ENCODE data around the gene ANO4. TPM values are rescaled to one million over a fixed set of nuclear protein-coding genes. Genes with fewer than 3 reads are reported as not detected.
"Not testable (repeated sequence)": the region's sequence is repeated elsewhere in the genome, so short reads cannot be mapped to it uniquely, and the experiment has no call there.

Gene ANO4
- total RNA-seq, 4 donors from 2014 or later = 0.06 TPM; not detected in 3

DNA sequence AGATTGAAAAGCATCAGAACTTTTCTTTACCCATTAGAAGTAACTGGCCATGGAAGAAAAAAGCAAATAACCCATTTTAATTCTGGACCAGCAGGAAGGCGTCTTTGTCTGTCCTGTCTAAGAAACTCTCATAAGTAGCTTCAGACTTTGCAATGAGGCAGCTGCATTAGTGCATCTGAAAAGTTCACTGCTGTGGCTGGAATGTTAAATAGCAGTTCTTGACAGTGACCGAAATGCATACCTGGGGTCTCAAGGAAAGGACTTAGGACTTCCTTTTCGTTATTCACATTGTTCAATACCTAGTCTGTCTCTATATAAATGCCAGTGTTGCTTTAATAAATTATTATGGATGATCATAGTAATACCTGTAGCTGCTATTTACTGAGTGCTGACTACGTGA, 125.9 kb downstream of the ANO4 start:
- TF ChIP-seq, protein P1, sequence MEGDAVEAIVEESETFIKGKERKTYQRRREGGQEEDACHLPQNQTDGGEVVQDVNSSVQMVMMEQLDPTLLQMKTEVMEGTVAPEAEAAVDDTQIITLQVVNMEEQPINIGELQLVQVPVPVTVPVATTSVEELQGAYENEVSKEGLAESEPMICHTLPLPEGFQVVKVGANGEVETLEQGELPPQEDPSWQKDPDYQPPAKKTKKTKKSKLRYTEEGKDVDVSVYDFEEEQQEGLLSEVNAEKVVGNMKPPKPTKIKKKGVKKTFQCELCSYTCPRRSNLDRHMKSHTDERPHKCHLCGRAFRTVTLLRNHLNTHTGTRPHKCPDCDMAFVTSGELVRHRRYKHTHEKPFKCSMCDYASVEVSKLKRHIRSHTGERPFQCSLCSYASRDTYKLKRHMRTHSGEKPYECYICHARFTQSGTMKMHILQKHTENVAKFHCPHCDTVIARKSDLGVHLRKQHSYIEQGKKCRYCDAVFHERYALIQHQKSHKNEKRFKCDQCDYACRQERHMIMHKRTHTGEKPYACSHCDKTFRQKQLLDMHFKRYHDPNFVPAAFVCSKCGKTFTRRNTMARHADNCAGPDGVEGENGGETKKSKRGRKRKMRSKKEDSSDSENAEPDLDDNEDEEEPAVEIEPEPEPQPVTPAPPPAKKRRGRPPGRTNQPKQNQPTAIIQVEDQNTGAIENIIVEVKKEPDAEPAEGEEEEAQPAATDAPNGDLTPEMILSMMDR (IDR thresholded peaks at IDR 0.05) = no peak
- no peak for TF ChIP-seq POLR2A (IDR thresholded peaks at IDR 0.05)
- intact Hi-C loops (cut with DNase I; ENCODE audit: low total_unique reads) = no loop called here
- no peak for DNase-seq (ENCODE audit: low spot score in 2 of 2)
- WGBS, 2 donors = 74 to 76% methylated on average over 4 of the region's 4 CpGs
- no peak overlapping the region for H3K4me3 ChIP-seq (ENCODE audit: low read depth, poor library complexity, severe bottlenecking)

- intact Hi-C loops (cut with DNase I; ENCODE audit: low total_unique reads) = no loop called here
- no peak overlapping the region for H3K4me3 ChIP-seq (ENCODE audit: low read depth, poor library complexity, severe bottlenecking)
- no peak for DNase-seq (ENCODE audit: low spot score in 2 of 2)
- WGBS, 2 donors = 0 to 27% methylated on average over 1 of the region's 1 CpG
- no peak for TF ChIP-seq POLR2A (IDR thresholded peaks at IDR 0.05)
- TF ChIP-seq, protein P1 (IDR thresholded peaks at IDR 0.05) = no peak
These were observed 132.2 kb downstream of the ANO4 start for GRCh38 chr12:100926669-100927248.

GRCh38 chr12:100927826-100928225, 133.2 kb downstream of the ANO4 start:
- no peak overlapping the region for H3K4me3 ChIP-seq (ENCODE audit: low read depth, poor library complexity, severe bottlenecking)
- DNase-seq (ENCODE audit: low spot score in 2 of 2) = no peak
- TF ChIP-seq, protein P1 (IDR thresholded peaks at IDR 0.05) = no peak
- no peak for TF ChIP-seq POLR2A (IDR thresholded peaks at IDR 0.05)
- intact Hi-C loops (cut with DNase I; ENCODE audit: low total_unique reads) = no loop called here
- WGBS, 2 donors = 69% methylated on average over 4 of the region's 4 CpGs

- H3K4me3 ChIP-seq (ENCODE audit: low read depth, poor library complexity, severe bottlenecking) = no peak overlapping the region
- TF ChIP-seq POLR2A (IDR thresholded peaks at IDR 0.05) = no peak
- TF ChIP-seq, protein P1 (IDR thresholded peaks at IDR 0.05) = no peak
- no peak for DNase-seq (ENCODE audit: low spot score in 2 of 2)
- intact Hi-C loops (cut with DNase I; ENCODE audit: low total_unique reads) = no loop called here
- WGBS, 2 donors = 48 to 55% methylated on average over 2 of the region's 2 CpGs
These were observed 138.0 kb downstream of the ANO4 start for GRCh38 chr12:100932571-100932970.

- WGBS, 2 donors = 59 to 65% methylated on average over 1 of the region's 1 CpG
These were observed 139.0 kb downstream of the ANO4 start for GRCh38 chr12:100933531-100933930.

DNA sequence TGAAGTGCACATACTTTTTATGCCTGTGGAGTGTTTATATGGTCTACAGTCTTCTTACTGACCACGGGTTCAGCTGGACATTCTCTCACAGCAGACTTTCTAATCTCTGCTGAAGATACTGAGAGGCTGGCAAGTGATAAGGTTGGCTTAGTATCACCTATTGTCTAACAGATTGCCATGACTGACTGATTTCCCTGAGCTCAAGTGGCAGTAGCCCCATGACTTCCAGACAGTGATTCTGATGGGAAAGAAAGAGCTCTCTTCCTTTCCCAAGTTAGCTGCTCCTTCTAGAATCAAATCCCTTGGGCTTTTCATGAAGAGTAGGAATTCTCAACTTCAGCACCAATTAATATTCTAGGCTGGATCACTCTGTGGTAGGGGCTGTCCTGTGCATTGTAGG, 141.4 kb downstream of the ANO4 start:
- WGBS, 2 donors = 88 to 100% methylated on average over 1 of the region's 1 CpG
- H3K4me3 ChIP-seq (ENCODE audit: low read depth, poor library complexity, severe bottlenecking) = no peak overlapping the region
- TF ChIP-seq, protein P1 (IDR thresholded peaks at IDR 0.05) = no peak
- no peak for TF ChIP-seq POLR2A (IDR thresholded peaks at IDR 0.05)

More at GRCh38 chr12:100933531-100933930, 139.0 kb downstream of the ANO4 start:
- intact Hi-C loops (cut with DNase I; ENCODE audit: low total_unique reads); H3K4me3 ChIP-seq (ENCODE audit: low read depth, poor library complexity, severe bottlenecking); DNase-seq (ENCODE audit: low spot score in 2 of 2): not testable (repeated sequence)

More for the DNA sequence above, 141.4 kb downstream of the ANO4 start:
- intact Hi-C loops (cut with DNase I; ENCODE audit: low total_unique reads) = no loop called here
- no peak for DNase-seq (ENCODE audit: low spot score in 2 of 2)

All from lower leg skin (tissue), 4 donors.